A204.1 (cell line): Measurements from ENCODE around the gene EYA2.
"Not testable (repeated sequence)": the region's sequence is repeated elsewhere in the genome, so short reads cannot be mapped to it uniquely, and the experiment has no call there.

Experiments
- FAIRE-seq: peaks from 2 replicates; lab custom pipeline; 2012; peaks lifted over from hg19 to GRCh38; lab: Jason Lieb, UNC

Gene EYA2

DNA sequence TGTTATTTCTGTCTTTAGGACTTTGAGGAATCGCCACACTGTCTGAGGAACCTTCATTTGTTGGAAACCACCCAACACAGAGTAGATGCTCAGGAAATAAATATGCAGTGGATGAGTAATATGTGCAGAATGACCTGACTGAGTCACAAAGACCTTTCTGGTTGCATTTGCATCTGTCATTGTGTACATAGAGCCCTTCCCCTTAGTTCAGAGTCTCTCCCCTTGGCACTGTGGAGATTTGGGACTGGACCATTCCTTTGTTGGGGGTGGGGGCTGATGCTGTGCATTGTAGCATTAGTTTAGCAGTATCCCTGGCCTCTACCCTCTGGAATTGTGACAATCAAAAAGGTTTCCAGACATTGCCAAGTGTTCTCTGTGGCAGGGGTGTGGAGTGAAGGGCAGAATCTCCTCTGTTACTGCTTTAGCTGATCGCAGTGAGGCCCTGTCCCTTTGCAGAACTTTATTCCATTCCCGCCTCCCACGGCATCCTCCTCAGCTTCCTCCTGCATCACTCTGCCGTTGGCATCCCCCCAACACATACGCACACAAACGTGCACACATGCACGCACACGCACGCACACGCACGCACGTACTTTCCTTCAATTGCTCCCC, 64.5 kb downstream of the EYA2 start:
- no peak for FAIRE-seq

DNA sequence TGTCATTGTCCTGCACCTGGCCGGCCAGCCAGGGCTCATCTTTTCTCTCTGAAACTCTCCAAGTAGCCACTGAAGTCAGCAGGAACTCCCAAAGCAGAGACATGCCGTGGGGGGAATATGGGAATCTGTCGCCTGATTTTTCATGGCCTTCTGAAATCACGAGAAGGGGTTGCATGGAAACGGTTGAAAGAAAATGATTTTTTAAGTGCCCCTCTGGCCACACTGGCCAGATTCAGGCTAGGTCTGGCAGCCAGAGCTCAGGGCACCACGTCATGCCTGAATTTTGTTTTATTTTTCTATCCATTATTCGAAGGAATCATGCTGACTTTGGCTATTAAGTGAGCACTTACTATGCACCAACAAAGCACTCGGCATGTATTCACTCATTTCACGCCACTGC, 65.2 kb downstream of the EYA2 start:
- no peak for FAIRE-seq

DNA sequence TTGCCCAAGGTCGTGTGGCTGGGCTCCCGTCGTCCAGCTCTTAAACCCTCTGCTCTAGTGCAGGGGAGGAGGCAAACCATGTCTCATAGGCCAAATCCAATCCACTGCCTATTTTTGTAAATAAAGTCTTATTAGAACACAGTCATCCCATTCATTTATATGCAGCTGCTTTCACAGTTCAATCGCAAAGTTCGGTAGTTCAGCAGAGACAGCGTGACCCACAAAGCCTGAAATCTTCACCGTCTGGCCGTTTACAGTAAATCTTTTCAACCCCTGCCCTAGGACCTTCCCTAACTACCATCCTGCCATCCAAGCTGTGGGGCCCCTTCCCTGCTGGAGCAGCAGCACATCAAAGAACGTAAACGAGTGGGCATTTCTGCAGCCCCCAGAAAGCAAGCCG, 65.9 kb downstream of the EYA2 start:
- FAIRE-seq, result no peak

DNA sequence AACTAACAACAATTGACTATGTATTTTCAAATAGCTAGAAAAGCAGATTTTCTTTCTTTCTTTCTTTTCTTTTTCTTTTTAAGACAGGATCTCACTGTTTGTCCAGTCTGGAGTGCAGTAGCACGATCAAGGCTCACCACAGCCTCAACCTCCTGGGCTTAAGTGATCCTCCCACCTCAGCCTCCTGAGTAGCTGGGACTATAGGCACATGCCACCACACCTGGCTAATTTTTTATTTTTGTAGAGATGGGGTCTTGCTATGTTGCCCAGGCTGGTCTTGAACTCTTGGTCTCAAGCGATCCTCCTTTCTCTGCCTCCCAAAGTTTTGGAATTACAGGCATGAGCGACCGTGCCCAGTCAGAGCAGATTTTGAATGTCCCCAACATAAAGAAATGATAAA, 67.3 kb downstream of the EYA2 start:
- FAIRE-seq, result not testable (repeated sequence)

DNA sequence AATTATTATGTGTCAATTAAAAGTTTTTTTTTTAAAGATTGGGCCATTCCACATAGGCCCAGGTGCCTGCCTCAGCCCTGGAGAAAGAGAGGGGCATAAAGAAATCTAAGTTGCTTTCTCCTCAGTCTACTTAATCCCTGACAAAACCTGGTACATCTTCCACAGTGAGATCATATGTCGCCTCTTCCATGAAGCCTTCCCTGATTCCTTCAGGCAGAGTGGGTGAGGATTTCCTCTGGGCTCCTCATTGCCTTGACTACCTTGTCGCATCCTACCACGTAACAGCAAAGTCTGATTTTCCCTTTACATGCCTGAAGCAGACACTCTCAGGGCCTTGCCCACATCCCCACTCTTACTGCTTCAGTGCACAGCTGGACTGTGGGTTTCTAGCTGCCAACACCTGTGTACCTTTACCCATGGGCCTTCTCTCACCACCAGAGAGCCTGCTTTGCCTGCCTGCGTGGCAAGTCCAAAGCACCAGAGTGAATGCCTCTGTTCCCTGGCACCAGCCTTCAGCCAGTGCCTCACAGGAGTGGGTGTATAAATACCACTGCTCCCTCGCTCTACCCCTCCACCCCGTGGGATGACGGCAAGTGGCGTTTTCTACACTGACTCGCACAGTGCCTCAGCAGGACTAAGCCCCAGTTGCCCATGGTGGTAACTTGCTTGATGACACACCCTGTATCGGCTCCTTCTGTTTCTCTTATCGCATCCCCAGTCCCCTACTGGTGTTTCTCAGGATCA, 68.0 kb downstream of the EYA2 start:
- FAIRE-seq, result no peak

DNA sequence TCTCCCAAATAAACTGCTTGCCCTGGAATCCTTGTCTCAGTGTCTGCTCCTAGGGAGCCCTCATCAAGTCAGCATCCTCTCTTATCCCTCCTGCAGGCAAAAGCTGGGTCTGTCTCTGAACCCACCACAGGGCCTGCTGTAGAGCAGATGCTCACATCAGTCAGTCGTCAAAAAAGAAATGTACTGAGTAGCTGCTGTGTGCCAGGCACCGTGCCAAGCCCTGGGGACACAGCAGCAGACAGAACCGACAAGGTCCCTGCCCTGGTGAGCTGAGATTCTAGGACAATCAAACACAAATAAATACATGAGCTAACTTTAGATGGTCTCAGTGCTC, 68.5 kb downstream of the EYA2 start:
- FAIRE-seq, result no peak

DNA sequence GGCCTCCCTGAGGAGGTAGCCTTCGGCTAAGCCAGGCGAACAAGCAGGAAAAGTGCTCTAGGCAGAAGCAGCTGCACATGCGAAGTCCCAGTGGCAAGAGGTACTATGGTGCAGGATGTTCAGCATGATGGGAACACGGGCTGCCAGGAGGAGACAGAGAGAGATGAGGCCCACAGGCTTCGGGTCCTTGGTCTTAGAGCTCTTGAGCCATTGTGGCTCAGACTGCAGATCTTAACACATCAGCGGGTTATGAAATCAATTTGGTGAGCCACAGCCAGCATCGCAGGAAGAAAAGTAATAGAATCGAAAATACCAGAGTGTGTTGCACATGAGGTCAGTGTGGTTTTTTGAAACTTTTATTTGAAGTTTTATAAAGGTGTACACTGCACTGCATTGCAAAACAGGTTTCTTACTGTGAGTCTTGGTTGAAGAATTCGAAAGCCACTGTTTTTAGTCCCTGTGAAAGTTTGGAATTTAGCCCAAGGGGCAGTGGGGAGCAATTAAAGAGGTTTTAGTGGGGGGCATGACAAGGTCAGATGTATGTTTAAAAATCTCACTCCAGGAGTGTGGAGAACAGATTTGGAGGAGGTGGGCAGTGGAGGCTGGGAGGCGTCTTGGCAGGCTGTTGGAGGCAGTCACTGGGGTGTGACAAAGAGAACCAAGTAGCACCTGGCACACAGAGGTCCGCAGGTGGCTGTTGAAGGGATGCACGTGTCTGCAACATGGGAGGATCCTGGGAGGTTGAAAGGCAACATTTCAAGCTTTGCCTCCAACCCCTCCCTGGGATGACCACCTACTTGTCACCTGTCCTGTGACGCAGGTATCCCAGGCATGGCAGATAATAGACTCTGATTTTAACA, 69.3 kb downstream of the EYA2 start:
- no peak for FAIRE-seq

DNA sequence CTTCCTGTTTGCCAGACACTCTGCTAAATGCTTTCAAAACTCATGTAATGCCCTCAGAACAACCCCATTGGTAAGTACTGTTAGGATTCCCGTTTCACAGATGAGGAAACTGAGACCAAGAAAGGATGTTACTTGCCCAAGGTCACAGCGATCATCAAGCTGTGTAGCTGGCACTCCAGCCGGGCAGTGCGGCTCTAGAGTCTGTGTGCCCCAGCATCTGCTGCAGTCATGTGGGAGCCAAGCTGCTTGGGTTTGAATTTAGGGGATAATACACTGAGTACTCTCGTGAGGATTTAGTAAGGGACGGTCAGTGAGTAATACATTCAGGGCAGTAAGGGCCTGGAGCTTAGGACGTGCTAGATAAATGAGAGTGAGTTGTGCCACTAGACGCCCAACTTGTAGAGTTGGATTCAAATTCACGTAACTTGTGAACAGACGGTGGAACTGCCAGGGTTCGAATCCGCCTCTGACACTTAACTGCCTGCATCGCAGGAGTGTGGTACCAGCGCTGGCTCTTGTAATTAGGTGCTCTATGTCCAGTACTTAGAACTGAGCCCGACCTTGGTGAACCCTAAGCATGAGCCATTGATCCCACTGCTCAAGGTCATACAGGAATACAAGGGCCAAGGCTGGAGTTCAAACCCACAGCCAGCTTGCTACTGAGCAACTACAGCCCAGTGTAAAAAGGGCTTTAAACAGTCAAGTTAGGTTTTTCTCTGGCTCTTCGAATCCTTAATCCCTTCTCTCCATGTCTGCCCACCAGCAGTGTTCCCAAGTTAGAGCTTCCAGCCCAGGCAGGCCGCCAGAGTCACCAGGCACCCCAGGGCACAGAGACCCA, 70.2 kb downstream of the EYA2 start:
- no peak for FAIRE-seq

DNA sequence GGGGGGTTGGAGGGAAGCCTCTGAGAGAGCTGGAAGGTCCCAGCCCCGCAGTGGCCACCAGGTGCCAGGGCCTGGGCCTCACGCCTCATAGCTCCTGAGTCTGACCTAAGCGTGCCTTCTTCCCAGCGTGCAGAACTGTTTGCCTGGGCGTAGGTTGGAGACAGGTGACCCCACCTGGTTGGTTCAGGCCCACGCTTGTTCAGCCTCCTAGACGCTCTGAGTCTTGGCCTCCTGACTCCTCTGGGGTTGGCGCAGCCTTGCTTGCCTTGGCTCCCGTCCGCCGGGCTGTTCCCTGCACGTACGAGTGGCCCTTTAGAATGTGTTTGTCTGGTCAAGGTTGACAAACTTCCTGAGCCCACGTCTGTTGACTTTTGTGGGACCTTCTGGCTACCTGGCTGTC, 70.8 kb downstream of the EYA2 start:
- no peak for FAIRE-seq

DNA sequence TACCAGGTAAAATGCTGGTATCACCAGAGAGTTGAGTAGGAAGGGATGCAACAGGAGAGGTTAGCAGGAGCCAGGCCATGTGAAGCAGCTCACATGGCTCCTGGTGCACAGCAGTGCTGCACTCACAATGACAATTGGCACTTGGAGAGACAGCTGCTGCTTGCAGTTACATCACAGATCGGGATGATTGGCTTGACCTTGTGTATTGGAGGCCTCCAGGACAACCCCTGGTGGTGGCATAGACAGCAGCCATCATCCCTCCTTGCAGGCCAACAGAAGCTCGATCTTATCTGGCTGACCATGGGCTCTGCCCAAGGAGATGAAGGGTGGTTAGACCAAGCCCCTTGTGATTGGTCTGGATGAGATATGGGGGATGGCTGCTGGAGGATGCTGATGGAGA, 73.0 kb downstream of the EYA2 start:
- FAIRE-seq, result no peak

DNA sequence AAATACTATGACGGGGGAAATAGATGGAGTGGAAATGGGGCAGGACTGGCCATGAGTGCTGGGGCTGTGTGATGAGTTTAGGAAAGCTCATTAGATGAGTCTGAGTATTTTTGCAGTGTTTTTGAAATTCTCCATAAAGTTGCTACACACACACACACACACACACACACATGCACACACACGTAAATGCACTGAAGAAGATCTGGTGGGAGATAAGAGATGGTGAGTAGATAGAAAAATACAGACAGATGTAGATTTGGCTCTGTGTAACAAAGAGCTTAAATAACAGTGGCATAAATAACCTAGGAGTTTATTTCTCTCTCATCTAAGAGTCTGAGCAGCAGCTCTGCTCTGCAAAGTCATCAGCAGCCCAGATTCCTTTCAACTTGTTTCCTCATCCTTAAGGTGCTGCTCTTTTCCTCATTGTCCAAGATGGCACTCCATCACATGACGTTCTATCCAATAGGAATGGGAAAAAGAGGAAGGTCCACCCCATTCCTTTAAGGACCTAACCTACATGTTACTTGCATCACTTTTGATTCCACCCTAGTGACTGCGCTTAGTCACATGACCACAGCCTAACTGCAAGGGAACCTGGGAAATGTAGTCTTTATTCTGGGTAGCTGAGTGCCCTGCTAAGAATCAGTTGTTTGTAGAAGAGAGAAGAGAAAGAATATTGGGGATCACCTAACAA, 76.4 kb downstream of the EYA2 start:
- peak; percentile 53 for FAIRE-seq

DNA sequence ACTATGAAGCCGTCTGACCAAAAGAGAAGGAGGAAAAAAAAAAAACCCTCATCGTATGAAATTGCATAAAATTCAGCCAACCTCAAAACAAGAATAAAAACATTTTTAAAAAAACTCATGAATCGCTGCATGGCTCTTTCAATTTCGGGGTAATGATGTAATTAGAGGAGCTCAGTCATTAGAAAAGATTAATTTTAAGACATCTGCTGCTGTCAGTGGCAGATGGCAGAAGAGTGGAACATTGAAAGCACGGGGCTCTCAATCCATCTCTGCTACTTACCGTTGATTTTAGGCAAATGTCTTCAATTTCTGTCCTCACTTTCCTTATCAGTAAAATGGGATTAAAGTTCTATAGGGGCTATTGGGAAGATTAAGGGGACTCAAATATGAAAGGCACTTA, 79.1 kb downstream of the EYA2 start:
- no peak for FAIRE-seq

DNA sequence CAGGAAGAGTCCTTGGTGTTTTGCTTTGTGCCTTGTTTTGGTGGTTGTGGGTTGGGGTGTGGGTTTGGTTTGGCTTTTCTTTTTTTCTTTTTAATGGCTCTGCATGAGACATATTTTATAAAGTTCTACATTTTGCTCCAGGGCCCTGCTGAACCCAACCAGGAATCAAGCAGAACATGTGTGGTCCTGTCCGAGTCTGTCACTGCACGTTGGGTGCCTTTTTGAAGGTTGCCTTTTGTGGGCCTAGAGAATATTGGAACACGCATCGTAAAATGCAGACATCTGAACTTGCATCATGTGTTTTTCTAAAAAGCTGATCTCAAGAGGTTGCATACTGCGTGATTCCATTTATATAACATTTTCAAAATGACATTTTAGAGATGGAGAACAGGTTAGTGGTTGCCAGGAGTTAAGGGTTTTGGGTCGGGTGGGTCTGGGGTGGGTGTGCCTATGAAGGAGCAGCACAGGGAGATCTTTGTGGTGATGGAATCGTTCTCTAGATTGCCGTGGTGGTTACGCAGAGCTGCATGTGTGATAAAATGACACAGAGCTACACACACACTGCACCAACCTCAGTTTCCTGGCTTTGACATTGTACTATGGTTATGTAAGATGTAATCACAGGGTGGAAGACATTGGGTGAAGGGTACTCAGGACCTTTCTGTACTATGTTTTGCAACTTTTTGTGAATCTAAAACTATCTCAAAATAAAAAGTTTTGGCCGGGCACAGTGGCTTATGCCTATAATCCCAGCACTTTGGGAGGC, 80.2 kb downstream of the EYA2 start:
- no peak for FAIRE-seq

DNA sequence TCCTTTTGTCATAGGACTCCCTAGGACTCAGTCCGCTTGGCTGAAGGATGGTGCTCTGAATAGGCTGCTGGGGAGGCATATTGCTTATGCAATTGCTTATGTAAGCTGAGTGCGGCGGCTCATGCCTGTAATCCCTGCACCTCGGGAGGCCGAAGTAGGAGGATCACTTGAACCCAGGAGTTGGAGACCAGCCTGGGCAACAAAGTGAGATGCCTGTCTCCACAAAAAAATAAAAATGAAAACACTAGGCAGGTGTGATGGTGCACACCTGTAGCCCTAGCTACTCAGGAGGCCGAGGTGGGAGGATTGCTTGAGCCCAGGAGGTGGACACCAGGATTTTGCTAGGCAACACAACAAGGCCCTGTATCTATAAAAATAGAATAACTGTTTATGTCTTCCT, 81.3 kb downstream of the EYA2 start:
- FAIRE-seq, result no peak

DNA sequence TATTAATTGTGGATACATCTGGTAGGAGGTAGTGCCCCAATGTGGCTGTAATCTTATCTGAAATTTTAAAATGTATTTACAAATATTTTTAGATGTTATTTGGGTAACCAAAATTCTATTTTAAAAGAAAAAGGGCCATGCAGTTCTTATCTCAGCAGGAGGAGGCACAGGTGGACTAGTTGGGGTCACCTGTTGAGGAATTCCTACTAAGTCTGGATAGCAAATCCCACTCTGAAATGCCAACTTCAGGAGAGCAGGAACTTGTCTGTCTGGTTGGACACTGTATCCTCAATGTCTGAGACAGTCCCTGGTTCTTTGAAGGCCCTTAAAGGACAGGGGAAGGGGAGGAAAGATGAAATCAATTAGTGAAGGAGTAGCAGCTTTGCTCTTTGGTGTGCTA, 82.6 kb downstream of the EYA2 start:
- FAIRE-seq, result no peak

DNA sequence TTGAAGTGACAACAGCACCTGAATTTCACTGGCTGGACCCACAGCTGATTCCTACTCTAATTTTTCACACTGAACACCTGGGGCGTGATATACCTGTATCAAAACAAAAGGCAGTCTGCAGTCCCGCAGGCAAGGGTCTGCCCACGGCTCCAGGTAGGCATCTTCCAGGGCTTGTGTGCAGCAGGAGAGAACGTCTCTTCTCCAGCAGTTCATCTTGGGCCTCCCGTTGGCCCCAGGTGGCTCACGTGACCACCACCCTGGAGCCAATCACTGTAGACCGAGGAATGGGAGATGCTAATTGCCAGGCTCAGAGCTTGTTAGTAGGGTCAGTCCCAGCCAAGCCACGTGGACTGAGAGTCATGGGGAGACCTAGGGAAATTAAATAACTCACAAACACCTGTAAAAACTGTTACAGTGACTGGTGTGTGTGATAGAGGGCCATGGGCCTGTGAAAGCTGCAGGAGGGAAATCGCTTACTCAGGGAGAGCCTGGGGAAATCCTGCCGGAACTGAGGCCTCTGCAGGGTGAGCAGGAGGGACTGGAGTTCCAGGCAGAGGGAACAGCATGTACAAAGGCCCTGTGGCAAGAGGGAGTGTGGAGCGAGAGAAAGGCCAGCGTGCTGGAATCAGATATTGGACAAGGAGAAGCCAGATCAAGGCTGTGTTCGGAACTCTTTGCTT, 83.4 kb downstream of the EYA2 start:
- no peak for FAIRE-seq

DNA sequence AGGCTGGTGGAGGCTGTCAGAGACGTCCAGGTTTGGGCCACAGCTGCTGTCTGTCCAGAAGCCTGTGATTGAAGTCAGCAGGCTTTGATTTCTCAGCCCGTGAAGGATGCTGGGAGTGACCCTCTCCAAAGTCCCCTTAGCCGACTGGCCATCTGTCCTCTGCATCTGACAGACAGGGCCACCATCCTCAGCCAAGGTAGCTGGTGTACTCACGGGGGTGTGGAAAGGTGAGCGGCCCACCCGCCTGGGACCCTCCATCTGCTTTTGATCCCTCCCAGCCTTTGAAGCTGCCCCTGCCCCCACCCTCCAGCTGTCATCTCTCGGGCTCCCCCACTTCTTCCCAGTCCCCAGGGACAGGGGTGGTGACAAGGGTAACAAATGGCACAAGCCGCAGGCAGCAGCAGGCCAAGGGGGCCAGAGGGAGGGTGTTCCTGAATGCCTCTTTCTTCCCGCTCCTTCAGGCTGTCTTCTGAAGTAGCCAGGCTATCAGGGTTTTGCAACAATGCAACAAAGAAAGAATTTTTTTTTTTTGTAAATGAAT, 84.4 kb downstream of the EYA2 start:
- no peak for FAIRE-seq

DNA sequence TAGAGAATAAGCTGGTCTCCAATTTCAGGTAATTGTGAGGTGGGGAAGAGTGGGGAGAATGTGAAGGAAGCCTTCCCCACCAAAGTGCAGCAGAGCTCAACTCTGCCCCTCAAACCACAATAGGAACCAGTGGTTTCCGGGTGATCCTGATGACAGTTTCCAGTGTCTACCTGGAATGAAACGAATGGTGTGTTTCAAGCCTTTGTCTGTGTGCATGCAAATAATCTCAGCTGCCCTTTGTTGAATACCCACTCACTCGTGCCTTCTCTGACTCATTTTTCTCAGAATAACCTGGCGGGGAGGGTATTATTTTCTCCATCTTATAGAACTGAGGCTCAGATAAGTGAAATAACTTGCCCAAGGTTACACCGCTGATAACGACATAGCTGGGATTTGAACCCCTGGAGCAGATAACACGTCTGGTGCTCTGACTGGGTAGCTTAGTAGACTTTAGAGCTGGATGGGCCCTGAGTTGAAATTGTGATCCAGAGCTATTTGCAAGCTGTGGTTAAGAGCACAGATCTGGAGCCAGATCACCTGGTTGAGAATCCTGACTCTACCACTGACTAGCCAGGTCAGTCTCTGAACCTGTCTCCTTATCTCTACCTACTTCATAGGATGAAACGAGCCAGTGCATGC, 85.1 kb downstream of the EYA2 start:
- FAIRE-seq, result no peak

DNA sequence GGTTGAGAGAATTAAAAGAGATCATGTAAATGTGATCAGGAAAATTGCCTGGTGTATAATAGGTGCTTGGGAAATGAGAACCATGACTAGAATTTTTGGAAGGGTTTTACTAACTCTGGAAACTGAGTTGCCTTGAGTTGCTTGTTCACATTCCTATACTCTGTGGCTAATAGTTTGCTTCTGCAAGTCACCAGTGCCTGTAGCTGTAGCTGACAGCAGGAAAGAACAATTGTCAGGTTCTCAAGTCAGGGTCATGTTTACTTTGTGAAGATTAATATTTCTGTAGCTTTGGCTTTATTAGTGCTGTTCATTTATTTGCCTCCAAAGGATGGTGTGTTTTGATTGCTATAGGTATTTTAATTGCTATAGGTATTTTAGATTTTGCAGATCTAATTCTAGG, 86.5 kb downstream of the EYA2 start:
- no peak for FAIRE-seq

DNA sequence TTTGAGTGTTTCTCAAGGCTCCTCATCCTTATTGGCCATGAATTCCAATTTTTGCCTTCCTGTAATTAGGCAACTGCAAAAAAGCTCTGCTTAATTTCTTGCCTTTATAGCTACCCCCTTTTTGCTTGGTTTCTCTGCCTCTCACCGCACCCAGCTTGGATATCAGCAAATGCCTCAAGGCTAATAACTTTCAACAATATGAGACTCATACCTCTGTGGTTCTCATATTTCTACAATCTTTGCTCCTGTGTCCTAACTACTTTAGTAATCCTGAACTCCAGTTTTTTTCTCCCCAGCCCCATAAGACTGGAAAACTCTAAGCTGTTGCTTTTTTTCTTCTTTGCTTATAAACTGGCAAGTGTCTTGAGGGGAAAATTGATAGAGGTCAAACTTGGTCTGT, 88.8 kb downstream of the EYA2 start:
- no peak for FAIRE-seq
